Inferior parietal cortex (tissue), 1 donor: ENCODE data around the gene UPF3A.
"Not testable (repeated sequence)": the region's sequence is repeated elsewhere in the genome, so short reads cannot be mapped to it uniquely, and the experiment has no call there.

Experiments used
- DNase-seq: peaks from one replicate; pipeline ENCODE4 v3.0.0-alpha.2; 2016; ENCODE audit errors: extremely low spot score

UPF3A gene

DNA sequence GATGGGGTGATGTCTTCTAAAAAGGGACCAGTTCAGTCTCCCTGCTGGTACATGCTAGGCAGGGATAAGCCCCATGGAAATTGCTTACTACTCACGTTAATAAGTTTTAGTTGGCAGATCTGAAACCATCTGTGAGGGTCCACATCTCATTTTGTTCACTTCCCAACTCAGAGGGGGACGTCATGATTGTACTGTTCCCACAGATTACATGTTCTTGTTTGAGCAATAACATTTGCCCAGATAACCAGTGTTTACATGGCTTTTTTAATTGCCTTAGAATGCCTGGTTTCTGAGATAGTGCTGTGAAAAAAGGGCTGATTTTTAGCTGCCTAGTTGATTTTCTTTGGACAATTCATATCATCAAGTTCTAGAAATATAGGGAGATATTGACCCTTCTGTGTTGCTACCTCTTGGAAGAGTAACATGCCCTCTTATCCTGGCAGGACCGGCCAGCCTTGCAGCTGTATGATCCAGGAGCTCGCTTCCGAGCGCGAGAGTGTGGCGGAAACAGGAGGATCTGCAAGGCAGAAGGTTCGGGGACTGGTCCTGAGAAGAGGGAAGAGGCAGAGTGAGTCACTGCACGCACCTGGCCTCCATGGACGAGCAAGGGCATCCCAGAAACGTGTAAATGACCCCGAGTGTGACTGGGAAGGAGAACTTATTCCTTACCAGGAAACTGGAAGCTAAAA, 23.1 kb downstream of the UPF3A start:
- no peak for DNase-seq

DNA sequence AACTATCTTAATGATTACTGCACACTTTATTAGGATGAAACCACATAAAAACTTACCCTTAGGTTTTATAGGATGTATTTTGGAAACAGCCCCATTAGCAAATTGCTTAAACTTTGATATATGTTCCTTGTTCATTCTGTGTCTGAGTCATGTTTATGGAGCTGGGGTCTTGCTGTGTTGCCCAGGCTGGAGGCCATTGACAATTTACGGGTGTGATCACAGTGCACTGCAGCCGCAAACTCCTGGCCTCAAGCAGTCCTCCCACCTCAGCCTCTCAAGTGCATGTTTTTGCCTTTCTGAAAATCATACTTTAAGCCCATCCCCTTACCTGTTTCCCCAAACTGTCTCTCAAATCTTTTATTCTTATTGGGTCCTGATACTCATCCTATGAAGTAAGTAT, 27.7 kb downstream of the UPF3A start:
- no peak for DNase-seq

DNA sequence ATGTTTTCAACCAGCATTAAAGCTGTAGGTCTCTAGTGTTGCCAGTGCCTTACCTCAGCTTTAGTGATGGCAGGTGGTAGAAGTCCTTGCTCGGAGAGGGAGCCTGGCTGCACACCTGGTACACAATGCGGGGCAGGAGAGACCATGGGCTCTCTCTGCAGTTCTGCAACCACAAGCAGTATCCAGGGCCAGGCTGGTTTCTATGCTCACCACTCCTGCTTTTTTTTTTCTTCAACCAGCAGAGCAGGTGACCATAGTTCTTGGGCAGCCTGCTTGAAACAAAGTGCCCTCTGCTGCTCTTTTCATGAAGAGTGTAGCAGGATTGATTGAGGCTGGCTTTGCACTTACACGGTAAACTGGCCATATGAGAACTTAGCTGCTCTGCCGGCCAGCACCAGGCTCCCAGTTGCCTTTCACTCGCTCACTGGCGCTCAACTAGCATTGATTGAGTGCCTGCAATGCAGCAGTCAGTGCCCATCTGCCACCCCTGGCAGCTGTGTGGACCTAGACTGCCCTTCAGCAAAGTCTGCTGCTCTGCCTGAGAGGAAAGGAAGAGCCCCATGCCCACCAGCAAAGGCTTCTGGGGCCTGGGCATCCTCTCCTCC, 28.5 kb downstream of the UPF3A start:
- DNase-seq = no peak

DNA sequence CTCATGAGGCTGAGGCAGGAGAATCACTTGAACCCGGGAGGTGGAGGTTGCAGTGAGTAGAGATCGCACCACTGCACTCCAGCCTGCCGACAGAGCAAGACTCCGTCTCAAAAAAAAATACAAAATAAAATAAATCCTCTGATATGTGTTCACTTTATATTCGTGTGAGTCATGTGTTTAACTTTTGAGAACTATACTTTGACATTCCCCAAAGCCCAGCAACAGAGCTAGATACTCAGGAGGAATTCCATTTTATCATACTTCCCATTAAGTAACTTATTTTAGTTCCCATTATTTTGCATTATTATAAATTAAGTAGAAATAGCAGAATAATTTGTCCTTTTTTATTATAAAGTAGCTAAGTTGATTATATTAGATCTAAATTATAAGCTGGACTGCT, 29.6 kb downstream of the UPF3A start:
- DNase-seq = no peak

DNA sequence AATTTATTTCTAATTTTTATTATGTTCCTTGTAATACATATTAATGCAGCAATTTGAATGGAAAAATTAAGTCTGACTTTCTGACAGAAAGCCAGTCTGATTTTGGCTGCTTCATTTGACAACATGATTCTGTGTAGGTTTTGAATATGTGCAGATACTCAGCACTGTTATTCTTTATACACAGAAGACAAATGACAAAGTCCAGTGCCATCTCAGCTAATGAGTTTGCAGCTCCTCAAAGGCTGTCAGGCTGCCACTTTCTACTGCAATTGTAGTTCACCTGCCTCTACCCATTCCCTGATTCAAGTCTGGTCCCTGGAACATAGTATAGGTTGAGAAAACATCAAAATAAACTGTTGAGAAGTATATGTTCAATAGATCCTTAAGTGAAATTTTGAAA, 30.0 kb downstream of the UPF3A start:
- no peak for DNase-seq

DNA sequence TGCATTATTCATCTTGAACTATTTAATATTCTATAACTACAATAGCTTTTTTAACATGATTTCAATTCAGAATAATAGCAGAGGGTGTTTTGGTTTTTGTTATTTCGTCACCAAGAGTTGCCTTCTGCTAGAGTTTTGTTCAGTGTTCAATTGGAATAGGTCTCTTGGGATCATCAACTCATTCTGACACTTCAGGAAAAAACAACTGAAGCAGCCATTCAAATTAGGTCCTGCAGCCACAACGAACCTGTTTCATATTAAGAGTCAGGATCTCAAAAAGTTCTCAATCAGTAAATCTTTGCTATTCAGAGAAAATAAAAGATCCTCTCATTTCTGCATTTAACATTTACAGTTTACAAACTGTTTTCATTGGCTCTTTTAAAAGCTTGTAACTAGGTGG, 30.5 kb downstream of the UPF3A start:
- no peak for DNase-seq

DNA sequence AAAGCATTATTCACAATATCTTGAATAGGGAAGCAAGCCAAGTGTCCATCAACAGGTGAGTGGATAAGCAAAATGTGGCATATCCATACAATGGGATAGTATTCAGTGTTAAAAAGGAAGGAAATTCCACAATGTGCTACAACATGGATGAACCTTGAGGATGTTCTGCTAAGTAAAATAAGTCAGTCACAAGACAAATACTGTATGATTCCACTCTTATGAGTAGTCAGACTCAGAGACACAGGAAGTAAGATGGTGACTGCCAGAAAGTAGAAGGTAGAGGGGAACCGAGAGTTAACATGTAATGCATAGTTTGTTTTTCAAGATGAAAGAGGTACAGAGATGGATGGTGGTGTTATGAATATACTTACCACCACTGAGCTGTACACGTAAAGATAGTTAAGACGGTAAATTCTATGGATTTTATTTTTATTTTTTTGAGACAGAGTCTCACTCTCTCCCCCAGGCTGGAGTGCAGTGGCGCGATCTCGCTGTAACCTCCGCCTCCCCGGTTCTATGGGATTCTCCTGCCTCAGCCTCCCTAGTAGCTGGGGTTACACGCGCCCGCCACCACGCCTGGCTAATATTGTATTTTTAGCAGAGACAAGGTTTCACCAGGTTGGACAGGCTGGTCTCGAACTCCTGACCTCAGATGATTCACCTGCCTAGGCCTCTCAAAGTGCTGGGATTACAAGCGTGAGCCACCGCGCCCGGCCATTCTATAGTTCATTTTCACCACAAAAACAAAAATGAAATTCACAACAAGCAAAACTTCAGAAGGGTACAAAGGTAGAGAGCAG, 31.9 kb downstream of the UPF3A start:
- no peak for DNase-seq

DNA sequence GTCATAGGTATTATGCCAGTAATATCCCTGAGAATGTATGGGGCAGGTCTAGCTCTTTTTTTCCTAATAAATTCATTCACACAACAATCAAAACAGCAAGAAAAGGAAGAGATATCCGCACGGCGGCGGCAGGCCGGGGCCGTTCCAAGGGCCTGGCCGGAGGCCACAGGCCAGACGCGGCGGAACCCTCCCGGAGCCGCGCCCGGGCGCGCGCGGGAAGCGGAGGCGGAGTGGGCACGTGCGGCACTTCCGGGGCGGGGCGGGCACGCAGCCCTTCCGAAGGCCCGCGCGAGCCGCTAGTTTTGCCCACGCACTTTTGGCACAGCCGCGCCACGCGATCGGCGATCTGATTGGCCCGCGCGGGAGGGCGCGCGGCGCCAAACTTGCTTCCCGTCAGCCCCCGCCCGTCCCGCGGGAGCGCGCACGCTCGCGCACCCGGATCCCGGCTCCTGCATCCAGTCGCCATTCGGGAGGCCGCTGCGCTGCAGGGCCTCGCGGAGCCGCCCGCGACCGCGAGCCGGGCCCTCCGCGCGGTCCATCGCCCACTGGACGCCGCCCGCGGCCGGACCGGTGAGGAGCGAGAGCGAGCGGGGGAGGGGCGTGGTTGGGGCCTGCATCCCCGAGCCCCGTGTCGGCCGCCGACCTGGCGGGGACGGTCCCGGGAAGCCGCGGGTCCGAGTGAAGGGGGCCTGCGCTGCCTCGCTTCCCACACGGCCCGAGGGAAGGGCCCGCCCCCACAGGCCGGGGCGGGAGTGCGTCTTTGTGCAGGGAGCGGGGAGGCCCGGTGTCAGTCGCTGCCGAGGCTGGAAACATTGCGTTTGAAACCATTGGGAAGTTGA, 32.9 kb downstream of the UPF3A start, which contains the start of gene CHAMP1:
TSS of gene CHAMP1 (plus strand) at position 430 of the 839 bp plus-strand sequence. CDS start 9,340 bp downstream, outside the sequence.
- DNase-seq = peak; percentile 94

DNA sequence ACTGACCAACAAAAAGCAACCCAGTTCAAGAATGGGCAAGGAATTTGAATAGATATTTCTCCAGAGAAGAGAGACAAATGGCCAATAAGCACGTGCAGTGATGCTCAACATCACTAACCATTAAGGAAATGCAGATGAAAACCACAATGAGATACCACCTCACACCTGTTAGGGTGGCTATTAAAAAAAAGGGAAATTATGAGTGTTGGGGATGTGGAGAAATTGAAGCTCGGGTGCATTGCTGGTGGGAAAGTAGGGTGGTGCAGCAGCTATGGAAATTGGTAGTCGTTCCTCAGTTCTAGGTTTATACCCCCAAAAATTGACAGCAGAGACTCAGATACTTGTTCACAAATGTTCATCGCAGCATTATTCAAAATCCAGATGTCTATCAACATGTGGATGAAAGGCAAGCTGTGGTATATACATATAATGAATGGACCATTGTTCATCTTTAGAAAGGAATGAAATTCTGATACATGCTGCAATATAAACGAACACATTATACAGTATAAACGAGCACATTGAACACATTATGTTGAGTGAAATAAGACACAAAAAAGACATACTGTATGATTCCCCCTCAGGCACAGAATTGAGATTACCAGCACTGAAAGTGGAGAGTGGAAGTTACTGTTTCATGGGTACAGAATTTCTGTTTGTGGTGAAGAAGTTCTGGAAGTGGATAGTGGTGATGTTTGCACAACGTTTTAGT, 33.8 kb downstream of the UPF3A start:
- no peak for DNase-seq

DNA sequence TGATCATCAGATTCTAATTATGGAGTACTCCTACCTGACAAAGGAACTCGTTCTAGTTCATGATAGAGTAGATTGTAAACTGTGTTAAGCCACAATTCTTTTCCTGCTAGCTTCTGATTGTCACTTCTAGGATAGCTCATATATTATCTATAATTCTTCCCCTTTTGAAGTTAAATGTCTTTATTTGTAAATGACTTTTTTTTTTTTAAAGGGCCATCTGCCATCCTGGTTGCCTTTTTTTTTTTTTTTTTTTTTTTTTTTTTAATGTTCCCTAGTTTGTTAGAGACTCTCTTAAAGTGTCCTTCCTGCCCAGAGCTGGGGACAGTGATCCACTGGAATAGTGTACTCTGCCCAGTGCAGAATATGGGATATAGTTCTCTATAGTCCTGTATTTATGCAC, 37.2 kb downstream of the UPF3A start:
- DNase-seq = no peak

DNA sequence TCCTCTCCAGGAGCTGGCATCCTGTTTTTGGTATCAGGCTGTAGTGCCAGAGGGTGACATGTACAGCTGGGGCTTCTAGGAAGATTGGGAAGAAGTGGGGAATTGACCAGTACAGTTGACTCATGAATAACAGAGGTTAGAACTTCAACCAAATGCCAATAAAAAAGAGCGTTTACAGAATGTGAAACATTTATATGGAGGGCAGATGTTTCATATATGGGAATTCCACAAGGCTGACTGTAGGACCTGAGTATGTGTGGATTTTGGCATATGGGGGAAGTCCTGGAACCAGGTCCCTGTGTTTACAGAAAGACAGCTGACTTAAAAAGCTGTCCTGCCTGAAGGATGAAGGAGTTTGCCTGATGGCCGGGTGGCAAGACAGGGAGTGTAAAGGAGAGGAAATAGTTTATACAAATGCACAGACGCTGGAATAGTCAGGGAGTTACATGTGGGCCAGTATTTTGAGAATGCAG, 38.1 kb downstream of the UPF3A start:
- no peak for DNase-seq

DNA sequence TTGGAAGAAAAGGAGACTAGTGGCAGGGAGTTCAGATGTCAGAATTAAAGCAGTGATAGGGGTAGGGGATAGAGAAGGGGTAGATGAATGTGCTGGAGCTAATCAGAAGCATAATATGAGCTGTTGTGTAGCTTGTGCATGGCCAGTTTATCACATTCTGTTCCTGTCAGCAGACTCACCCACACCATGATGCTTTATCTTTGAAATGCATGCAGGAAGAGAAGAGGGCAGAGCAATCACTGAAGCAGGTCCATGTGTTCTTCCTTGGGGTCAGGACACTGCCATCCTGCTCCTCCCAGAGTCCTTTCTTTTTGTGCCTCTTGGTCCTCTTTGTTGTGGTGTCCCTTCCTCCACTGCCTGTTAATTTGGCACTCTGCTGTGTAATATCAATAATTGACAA, 38.7 kb downstream of the UPF3A start:
- no peak for DNase-seq

DNA sequence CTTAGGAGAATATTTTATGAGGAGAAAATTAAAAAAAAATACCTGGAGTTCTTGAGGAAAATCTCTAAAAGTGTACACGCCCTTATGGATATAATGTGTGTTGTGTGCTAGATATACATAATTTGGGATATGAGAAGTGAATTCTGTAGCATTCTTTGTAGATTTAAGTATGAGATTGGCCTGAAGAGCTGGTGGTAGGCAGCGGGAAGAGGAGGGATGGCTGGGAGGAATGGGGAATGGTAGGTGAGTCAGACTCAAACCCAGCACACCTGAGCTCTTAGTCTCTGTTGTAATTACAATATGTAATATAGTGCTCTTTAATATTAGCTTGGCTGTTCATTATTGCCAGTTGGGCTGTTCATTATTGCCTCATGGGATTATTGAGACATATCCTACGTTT, 39.9 kb downstream of the UPF3A start:
- DNase-seq = no peak

DNA sequence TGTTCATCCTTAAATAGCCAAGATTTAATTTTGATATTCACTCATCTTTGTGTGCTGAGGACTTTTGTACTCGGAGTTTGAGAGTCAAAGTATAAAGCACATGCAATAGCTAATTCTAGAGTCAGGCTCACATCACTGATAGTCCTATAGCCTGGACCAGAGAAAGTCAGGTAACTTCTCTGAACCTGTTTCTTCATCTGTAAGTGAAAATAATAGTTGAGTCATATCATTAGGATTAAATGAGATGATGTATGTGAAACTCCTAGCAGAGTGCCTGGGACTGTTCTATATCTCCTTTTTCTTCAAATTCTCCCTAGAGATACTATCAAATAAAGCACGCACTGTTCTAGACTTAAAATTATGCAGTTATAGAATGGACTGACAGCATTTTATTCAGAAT, 41.9 kb downstream of the UPF3A start:
- no peak for DNase-seq

DNA sequence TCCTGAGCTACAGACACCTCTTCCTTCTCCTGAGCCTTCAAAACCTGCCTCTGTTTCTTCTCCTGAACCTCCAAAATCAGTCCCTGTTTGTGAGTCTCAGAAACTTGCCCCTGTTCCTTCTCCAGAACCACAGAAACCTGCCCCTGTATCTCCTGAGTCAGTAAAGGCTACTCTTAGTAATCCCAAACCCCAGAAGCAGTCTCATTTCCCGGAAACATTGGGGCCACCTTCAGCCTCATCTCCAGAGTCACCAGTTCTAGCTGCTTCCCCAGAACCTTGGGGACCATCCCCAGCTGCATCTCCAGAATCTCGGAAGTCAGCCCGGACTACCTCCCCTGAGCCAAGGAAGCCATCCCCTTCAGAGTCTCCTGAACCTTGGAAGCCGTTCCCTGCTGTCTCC, 42.9 kb downstream of the UPF3A start:
- no peak for DNase-seq

DNA sequence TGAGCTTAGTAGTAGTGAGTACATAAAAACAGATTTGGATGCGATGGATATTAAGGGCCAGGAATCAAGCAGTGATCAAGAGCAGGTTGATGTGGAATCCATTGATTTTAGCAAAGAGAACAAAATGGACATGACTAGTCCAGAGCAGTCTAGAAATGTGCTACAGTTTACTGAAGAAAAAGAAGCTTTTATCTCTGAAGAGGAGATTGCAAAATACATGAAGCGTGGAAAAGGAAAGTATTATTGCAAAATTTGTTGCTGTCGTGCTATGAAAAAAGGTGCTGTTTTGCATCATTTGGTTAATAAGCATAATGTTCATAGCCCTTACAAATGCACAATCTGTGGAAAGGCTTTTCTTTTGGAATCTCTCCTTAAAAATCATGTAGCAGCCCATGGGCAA, 44.3 kb downstream of the UPF3A start:
- DNase-seq = no peak

DNA sequence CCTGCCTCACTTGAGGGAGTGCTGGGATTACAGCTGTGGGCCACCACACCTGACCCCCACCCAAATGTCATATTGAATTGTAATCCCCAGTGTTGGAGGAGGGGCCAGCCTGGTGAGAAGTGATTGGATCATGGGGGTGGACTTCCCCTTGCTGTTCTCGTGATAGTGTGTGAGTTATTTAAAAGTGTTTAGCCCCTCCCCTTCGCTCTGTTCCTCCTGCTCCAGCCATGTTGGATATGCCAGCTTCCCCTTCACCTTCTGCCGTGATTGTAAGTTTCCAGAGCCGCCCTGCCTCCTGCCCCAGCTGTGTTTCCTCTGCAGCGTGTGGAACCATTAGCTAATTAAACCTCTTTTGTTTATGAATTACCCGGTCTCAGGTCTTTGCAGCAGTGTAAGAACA, 46.6 kb downstream of the UPF3A start:
- no peak for DNase-seq

DNA sequence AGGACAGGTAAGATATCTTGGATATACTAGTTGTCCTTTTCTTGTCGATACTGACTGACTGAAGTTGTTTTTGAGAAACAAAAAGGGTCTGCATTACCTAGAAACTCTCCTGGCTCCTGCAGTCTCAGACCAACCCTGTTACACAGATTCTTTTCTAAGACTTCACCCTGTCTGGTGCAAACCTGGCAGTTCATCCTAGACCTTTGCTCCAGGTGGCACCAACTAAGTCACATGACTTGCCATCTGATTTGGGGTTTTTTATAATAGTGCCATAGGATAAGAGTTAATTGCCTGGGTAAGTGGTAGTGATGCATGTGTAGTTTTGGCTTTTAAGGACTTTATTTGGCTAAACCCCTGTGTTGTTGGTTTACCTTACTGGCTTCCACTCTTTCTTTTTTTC, 47.2 kb downstream of the UPF3A start:
- DNase-seq = no peak

DNA sequence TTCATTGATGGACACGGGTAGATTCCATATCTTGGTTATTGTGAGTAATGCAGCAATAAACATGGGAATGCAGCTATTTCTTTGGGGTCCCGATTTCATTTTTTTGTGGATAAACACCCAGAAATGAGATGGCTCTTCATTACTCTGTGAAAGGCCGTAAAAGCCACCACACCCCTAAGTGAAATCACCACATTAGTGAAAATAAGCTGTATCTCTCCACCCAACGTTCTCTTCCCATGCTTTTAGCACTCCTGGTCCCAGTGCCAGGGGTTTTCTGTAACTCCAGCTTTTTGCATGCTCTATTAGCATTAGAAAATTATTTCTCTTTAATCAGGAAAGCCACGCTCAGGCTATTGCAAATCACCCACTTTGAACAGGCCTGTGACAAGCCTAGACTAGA, 48.7 kb downstream of the UPF3A start:
- DNase-seq = no peak

DNA sequence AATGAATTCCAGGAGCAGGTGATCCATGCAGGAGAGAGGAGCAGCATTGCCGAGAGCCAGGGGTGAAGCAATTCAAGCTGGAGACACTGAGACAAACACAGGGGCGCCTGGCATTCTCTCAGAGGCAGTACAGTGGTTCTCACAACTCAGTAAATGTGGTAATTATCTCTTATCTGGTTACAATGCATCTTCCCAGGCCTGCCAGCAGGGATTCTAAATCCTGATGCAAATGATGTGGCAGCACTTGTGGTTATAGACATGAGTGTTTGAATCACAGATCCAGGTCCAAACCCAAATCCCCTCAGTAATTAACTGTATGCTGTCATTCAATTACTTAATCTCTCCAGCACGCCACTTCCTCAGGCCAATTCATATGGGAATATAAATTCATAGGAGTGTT, 52.5 kb downstream of the UPF3A start:
- DNase-seq = not testable (repeated sequence)
